Mesothelial cell of epicardium (in vitro differentiated cells): ENCODE measurements around the gene KBTBD4. TPM values are rescaled to one million over a fixed set of nuclear protein-coding genes. Genes with fewer than 3 reads are reported as not detected.

Experiments used
- DNase-seq, 2 experiments: peaks; one replicate each; pipeline ENCODE4 v3.0.0; 2021; ENCODE audit warnings: low spot score in 2 of 2; ENCODE audit not compliant: unreplicated experiment in 2 of 2
- H3K27ac Mint-ChIP-seq: 2 replicates; pipeline ENCODE4 v1.8.0; 2021; ENCODE audit warnings: mixed read lengths
- H3K27me3 Mint-ChIP-seq: 2 replicates; pipeline ENCODE4 v1.8.0; 2021; ENCODE audit warnings: low read depth, mixed read lengths
- H3K36me3 Mint-ChIP-seq: 2 replicates; pipeline ENCODE4 v1.8.0; 2021; ENCODE audit warnings: mixed read lengths
- H3K4me1 Mint-ChIP-seq: 2 replicates; pipeline ENCODE4 v1.8.0; 2021; ENCODE audit warnings: mixed read lengths
- H3K4me3 Mint-ChIP-seq: 2 replicates; pipeline ENCODE4 v1.8.0; 2021; ENCODE audit warnings: mild to moderate bottlenecking, moderate library complexity, mixed read lengths
- H3K9me3 Mint-ChIP-seq: 2 replicates; pipeline ENCODE4 v1.8.0; 2021; ENCODE audit warnings: mixed read lengths
- CTCF ChIP-seq: fragments of 200-600 bp; sonication (generic); IDR thresholded peaks from one replicate; pipeline ENCODE4 v1.5.0; 2021; ENCODE audit warnings: antibody characterized with exemption; ENCODE audit not compliant: unreplicated experiment
- total RNA-seq: library from RNA; stranded (reverse); gene quantifications from 3 replicates; pipeline ENCODE4 v1.2.1, GENCODE V29; 2021

Gene KBTBD4
- 15.1 to 15.9 TPM (median 15.7 TPM) in 3 replicates for total RNA-seq

- Mint-ChIP-seq H3K27me3 (no peaks in the 10 kb centered on the region), H3K27ac (peak within 1 kb of the TSS; percentile 97), H3K4me3 (peak within 1 kb of the TSS; percentile 97), H3K4me1 (peaks cover 29% of the 10 kb centered on the region), H3K9me3 (no peaks in the 10 kb centered on the region), H3K36me3 (peaks cover 14% of the 10 kb centered on the region)
- peak; percentile 80 to 94 for DNase-seq
- TF ChIP-seq CTCF, result no peak
Observed at GRCh38 chr11:47578524-47579494, at the start of gene KBTBD4, which contains the start of gene NDUFS3. KBTBD4 (minus strand) TSS chr11:47578970; CDS start chr11:47578951, 19 bp downstream. NDUFS3 (plus strand) TSS chr11:47579074; CDS start chr11:47579092, 18 bp downstream.

GRCh38 chr11:47628026-47628425 is 49.3 kb upstream of the KBTBD4 start:
- peaks cover 44% of the 10 kb centered on the region for H3K36me3 Mint-ChIP-seq
- H3K4me3 Mint-ChIP-seq, result no peak overlapping the region
- no peak overlapping the region for H3K27ac Mint-ChIP-seq
- no peaks in the 10 kb centered on the region for H3K27me3 Mint-ChIP-seq
- H3K4me1 Mint-ChIP-seq, result no peaks in the 10 kb centered on the region
- H3K9me3 Mint-ChIP-seq, result no peaks in the 10 kb centered on the region
- TF ChIP-seq CTCF, result no peak
- no peak for DNase-seq

- Mint-ChIP-seq H3K9me3 (no peaks in the 10 kb centered on the region), H3K27me3 (no peaks in the 10 kb centered on the region), H3K4me1 (no peaks in the 10 kb centered on the region), H3K27ac (no peak overlapping the region), H3K4me3 (no peak overlapping the region), H3K36me3 (peaks cover 37% of the 10 kb centered on the region)
- TF ChIP-seq CTCF, result no peak
- DNase-seq, result no peak
Observed at GRCh38 chr11:47626234-47626633, 47.5 kb upstream of the KBTBD4 start.

GRCh38 chr11:47620836-47621378 is 42.1 kb upstream of the KBTBD4 start:
- no peak overlapping the region for H3K27ac Mint-ChIP-seq
- H3K9me3 Mint-ChIP-seq, result no peaks in the 10 kb centered on the region
- peaks cover 19% of the 10 kb centered on the region for H3K36me3 Mint-ChIP-seq
- DNase-seq, result no peak
- TF ChIP-seq CTCF, result no peak
- H3K27me3 Mint-ChIP-seq, result no peaks in the 10 kb centered on the region
- no peak overlapping the region for H3K4me3 Mint-ChIP-seq
- H3K4me1 Mint-ChIP-seq, result no peaks in the 10 kb centered on the region

GRCh38 chr11:47617417-47617809 is 38.6 kb upstream of the KBTBD4 start:
- no peak for TF ChIP-seq CTCF
- Mint-ChIP-seq H3K27me3 (no peaks in the 10 kb centered on the region), H3K36me3 (peaks cover 8% of the 10 kb centered on the region), H3K4me1 (no peaks in the 10 kb centered on the region), H3K4me3 (no peak overlapping the region), H3K9me3 (no peaks in the 10 kb centered on the region), H3K27ac (no peak overlapping the region)
- DNase-seq, result no peak
